ENCODE measurements around the gene POC1A. TPM values are rescaled to one million over a fixed set of nuclear protein-coding genes. Genes with fewer than 3 reads are reported as not detected.

Gene POC1A
- total and polyA plus RNA-seq, 2 of the 8 experiments (the other 6 are each of a cell fraction or from before 2014, with no cell fraction given), result 35.7 to 39.2 TPM

DNA sequence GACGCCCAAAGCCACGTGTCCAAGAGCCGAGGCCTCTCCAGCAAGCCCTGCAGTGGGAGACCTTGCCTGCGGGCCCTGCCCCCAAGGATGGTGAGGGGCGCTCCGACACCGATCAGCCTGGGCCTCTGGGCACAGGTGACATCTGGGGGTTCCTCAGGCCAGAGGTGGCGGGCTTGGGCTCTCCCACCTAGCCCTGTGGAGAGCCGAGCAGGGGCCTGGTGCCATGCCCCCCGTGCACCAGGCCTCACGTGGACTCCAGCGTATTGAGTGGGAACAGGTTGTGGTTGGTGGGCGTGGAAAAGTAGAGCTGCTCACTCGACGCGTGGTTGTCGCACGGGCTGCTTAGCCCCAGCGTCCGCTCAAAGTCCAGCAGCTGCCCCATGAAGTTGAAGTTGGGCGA is 103.7 kb downstream of the POC1A start (continued):
- TF ChIP-seq RAD21 (IDR thresholded peaks at IDR 0.05 in 1 of 2, conservative IDR thresholded peaks at IDR 0.05 in 1 of 2; ENCODE audit: low read depth in 2 of 2, low read length in 2 of 2) (no peak), SIRT6 (IDR thresholded peaks at IDR 0.05; ENCODE audit: low read length) (no peak)
- TF ChIP-seq, protein P1, sequence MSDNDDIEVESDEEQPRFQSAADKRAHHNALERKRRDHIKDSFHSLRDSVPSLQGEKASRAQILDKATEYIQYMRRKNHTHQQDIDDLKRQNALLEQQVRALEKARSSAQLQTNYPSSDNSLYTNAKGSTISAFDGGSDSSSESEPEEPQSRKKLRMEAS (IDR thresholded peaks at IDR 0.05), result no peak

All from H1 (cell line).